ENCODE results near the gene UBE2E1. TPM values are rescaled to one million over a fixed set of nuclear protein-coding genes. Genes with fewer than 3 reads are reported as not detected.
A peak's percentile ranks its signal among the peaks of the same experiment; 100 is the strongest.

UBE2E1 gene
- total RNA-seq, 1 donor from 2014 or later: 75.3 TPM

DNA sequence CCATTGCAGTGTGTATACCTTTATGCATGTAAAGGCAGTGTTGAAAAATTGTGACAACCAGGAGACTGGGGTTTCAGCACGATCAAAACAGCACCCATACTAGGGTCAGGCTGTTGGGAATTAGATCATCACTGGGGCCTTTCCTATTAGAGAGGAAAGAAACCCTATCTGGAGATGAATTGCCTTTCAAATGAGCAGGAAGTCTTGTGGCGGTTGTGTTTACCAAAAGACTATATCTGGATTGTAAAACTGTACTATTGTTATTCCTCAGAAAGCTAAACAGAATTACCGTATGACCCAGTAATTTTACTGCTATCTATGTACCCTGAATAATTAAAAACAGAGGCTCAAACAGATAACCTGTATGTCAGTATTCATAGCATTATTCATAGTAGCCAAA is 10.1 kb downstream of the UBE2E1 start:
- no peak for DNase-seq (ENCODE audit: missing footprints)
- ATAC-seq: no peak
- intact Hi-C loops (cut with DNase I): no loop called here

DNA sequence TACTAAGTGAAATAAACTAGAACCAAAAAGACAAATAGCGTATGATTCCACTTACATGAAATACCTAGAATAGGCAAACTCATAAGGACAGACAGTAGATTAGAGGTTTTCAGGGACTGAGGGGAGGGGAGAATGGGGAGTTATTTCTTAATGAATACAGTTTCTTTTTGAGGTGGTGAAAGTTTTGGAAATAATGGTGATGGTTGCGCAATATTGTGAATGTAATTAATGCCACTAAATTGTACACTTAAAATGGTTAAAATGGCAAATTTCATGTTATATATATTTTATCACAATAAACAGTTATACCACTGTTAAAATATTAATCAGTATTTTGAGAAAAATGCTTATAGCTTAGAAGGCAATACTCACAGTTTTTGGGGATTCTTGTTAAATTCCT is 11.0 kb downstream of the UBE2E1 start:
- DNase-seq (ENCODE audit: missing footprints): no peak
- no peak for ATAC-seq
- intact Hi-C loops (cut with DNase I): no loop called here

DNA sequence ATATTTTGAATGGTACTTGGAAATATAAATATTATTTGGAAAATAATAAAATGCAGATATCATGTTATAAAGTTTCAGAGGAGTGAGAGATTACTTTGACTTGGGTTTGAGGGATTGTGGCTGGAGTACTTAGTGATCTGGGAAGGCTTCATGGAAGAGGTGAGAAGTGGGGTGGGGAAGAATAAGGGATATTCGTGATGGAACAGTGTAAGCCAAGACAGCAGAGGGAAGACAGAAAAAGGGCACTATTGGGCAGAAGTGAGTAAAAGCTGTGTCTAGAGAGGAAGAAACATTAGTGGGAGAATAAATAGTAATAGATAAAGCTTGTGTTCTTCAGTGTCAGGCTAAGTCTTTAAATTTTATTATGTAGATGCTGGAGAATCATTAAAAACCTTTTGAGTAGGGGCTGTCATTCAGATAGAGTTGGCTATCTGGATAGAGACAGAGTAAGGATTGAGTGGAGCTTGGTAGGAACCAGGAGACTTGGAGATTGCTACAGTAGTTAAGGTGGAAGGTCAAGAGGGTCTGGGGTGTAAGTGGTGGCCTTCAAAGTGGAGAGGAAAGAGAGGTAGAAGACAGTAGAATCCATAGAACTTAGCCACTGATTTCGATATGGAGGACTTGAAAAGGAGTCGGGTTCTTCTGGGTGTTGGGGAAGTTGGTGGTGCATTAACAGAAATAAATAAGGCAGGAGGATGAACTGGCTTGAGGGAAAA is 11.9 kb downstream of the UBE2E1 start:
- DNase-seq (ENCODE audit: missing footprints): no peak
- no peak for ATAC-seq
- intact Hi-C loops (cut with DNase I): no loop called here

DNA sequence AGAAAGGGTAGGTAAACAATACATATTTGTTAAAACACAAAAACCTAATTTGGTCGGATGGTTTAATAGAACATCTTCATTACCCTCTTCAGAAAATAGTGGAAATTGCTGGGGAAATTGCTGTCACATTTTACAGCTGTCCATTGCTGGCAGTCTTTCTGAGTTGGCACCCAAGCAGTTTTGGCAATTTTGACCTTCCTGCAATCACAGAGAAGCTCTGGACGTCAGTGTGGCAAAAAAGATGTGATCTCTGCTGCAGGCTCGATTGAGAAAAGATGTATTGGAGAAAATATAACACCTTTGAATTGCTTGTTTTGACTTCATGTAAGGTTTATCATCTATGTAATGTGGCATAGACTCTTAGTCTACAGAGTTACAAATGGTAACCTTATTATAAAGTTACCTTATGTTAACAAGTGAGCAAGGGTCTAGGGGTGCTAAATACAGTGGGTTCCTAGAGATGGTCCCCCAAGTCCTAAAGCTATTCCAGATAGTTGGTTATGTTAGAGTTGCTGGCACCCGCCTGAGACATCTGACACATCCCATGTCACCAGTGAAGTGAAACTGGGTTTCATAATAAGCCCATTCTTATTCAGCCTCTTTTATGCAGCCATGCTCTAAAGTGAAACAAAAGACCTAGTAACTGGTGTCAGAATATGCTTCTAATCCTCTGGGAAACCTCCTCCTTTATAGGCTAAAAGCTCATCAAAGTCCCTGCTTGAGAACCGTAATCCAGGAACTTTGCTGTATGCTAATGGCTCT is 14.0 kb downstream of the UBE2E1 start:
- ATAC-seq (peak; percentile 30), DNase-seq (ENCODE audit: missing footprints) (no peak)
- intact Hi-C loops (cut with DNase I): no loop called here

- no peak for DNase-seq (ENCODE audit: missing footprints)
- ATAC-seq: no peak
- intact Hi-C loops (cut with DNase I): no loop called here
Measured at GRCh38 chr3:23820888-23821287, 15.1 kb downstream of the UBE2E1 start.

DNA sequence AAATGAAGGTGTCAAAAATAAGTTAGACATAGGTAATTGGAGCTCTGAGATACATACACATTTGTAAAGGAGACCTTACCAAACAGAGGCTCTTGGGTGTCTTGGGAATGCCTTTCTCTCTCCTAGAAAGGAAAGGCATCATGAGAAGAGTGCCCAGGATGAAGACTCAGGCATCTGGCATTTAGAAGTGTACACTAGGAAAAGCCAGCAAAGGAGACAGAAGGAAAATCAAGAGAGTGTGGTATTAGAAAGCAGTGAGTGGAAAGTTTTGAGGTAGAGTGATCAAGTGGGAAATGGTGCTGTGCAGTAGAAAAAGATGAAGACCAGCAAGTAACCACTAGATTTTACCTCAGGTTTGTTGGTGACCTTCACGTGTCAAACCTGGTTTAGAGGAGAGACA is 16.1 kb downstream of the UBE2E1 start:
- intact Hi-C loops (cut with DNase I): no loop called here
- ATAC-seq (no peak), DNase-seq (ENCODE audit: missing footprints) (no peak)

GRCh38 chr3:23822559-23822958 is 16.8 kb downstream of the UBE2E1 start:
- DNase-seq (ENCODE audit: missing footprints): no peak
- intact Hi-C loops (cut with DNase I): no loop called here
- ATAC-seq: no peak

- ATAC-seq: no peak
- no peak for DNase-seq (ENCODE audit: missing footprints)
- intact Hi-C loops (cut with DNase I): no loop called here
Measured at GRCh38 chr3:23823620-23824019, 17.9 kb downstream of the UBE2E1 start.

GRCh38 chr3:23824699-23825444 is 19.1 kb downstream of the UBE2E1 start:
- ATAC-seq (no peak), DNase-seq (ENCODE audit: missing footprints) (no peak)
- intact Hi-C loops (cut with DNase I): no loop called here

GRCh38 chr3:23825802-23826201 is 20.0 kb downstream of the UBE2E1 start:
- intact Hi-C loops (cut with DNase I): no loop called here
- DNase-seq (ENCODE audit: missing footprints) (no peak), ATAC-seq (no peak)

DNA sequence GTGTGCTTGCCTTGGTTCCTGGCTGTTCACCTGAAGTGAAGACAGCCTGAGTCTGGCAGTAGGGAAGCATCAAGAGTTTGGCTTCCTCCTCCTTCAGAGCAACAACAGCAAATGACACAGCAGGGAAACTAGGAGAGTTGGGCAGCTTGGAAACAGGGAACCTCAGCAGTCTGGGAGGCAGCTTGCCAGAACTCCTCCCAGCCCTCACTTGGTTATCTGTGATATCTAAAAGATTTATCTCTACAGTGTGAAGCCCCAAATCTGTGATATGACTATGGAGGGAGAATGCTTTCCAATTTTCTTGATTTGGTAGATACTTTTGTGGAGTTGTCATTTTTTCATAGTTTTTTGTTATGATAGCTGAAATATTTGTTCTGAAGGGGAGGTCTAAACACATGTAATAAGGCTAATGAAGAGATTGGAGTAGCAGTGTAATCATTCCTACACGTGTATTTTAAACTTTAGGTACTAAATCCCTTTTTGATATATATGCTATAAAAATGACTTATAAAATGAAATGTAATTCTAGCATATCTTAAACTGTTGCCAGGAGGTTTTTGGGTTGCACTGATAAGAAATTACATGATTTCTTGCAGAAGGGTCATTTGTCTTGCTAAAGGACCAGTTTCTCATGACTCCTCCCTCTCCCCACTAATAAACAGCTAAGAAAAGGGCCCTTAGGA is 20.8 kb downstream of the UBE2E1 start:
- intact Hi-C loops (cut with DNase I): no loop called here

GRCh38 chr3:23829242-23829934 is 23.6 kb downstream of the UBE2E1 start:
- no peak for ATAC-seq
- no peak for DNase-seq (ENCODE audit: missing footprints)

More for the DNA sequence above, 20.8 kb downstream of the UBE2E1 start:
- no peak for DNase-seq (ENCODE audit: missing footprints)
- peak; percentile 26 for ATAC-seq

DNA sequence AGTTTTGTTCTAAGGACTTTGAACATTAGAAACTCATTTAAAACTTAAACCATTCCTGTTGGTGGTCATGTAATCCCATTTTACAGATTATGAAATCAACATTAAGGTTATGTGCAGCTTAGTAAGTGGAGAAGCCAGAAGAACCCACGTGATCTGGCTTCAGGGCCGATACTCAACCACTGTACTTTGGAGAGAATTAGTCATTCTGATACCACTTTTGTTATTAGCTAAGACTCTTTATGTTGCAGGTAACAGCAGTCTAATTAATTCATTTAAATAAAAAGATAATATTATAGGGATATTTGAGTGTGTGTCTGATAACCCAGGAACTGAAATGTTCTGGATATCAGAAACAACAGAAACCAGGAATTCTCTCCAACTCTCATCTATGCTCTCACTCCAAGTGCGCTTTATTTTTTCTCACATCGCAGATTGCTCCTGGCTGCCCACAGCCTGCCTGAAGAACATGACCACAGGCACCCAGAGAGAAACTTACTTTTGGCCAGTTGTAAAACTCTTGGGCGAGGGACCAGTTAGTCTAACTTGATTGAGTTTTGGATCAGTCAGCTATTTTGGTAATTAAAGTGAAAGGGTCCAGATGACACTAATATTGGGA is 25.2 kb downstream of the UBE2E1 start:
- no peak for ATAC-seq
- DNase-seq (ENCODE audit: missing footprints): no peak
- intact Hi-C loops (cut with DNase I): no loop called here

More at GRCh38 chr3:23829242-23829934, 23.6 kb downstream of the UBE2E1 start:
- intact Hi-C loops (cut with DNase I): no loop called here

- no peak for ATAC-seq
- intact Hi-C loops (cut with DNase I): no loop called here
- no peak for DNase-seq (ENCODE audit: missing footprints)
Measured at GRCh38 chr3:23831517-23832394, 26.0 kb downstream of the UBE2E1 start.

- intact Hi-C loops (cut with DNase I): no loop called here
- no peak for ATAC-seq
- no peak for DNase-seq (ENCODE audit: missing footprints)
Measured at GRCh38 chr3:23832523-23832922, 26.8 kb downstream of the UBE2E1 start.

DNA sequence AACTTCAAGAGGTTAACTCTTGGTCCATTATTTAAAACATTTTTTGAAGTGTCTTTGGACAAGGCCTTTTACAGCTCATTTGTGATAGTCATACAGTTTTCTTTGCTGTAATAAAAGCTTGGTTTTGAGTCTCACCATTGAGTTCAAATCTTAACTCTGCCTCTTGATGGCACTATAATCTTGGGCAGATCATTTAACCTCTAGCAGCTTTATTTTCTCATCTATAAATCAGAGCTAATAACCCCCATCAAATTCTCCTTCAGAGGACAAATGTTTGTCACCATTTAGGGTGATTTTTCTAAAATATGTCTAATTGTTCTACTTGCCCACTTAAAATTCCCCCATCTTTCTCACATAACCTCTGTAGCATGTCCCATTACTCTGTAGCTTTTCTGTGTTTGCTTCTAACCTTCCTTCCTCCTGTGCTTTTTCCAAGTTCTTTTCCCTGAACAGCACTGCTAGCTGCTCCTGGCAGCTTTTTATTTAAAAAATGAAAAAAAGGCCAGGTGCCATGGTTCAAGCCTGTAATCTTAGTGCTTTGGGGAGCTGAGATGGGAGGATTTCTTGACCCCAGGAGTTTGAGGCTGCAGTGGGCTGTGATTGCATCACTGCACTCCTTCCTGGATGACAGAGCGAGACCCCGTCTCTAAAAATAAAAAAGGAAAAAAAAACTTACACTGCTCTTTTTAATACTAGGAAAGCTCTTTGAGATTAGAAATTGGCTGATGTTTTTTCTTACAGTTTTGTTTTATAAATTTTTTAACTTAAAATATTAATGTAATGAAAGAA is 28.5 kb downstream of the UBE2E1 start:
- DNase-seq (ENCODE audit: missing footprints): no peak
- intact Hi-C loops (cut with DNase I): no loop called here
- peak; percentile 36 for ATAC-seq

DNA sequence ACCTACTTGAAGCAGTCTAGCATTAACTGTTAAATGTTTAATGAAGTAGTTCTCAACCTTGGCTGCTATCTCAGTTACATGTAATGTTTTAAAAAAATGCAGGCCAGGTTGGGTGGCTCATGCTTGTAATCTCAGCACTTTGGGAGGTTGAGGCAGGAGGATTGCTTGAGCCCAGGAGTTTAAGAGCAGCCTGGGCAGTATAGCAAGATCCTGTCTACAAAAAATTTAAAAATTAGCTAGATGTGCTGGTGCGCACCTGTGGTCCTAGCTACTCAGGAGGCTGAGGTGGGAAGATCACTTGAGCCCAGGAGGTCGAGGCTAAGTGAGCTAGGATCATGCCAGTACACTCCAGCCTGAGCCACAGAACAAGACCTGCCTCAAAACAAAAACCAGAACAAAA is 29.3 kb downstream of the UBE2E1 start:
- no peak for ATAC-seq
- intact Hi-C loops (cut with DNase I): no loop called here
- no peak for DNase-seq (ENCODE audit: missing footprints)

All from Right ventricle myocardium inferior (tissue), 1 donor.